ENCODE measurements around the gene ASTL.

Gene ASTL

GRCh38 chr2:96122391-96122790, 15.9 kb downstream of the ASTL start:
- H3K27ac ChIP-seq, result no peak overlapping the region
- TF ChIP-seq ZFX (IDR thresholded peaks at IDR 0.05; ENCODE audit: borderline replicate concordance), result no peak

- no peak for TF ChIP-seq CTCF (IDR thresholded peaks at IDR 0.05)
- TF ChIP-seq ZFX (IDR thresholded peaks at IDR 0.05; ENCODE audit: borderline replicate concordance), result no peak
These were observed 16.9 kb downstream of the ASTL start for GRCh38 chr2:96121414-96121813.

GRCh38 chr2:96120991-96121390, 17.3 kb downstream of the ASTL start:
- no peak overlapping the region for H3K27ac ChIP-seq
- no peak for TF ChIP-seq CTCF (IDR thresholded peaks at IDR 0.05)
- TF ChIP-seq ZFX (IDR thresholded peaks at IDR 0.05; ENCODE audit: borderline replicate concordance), result no peak

More at GRCh38 chr2:96121414-96121813, 16.9 kb downstream of the ASTL start:
- H3K27ac ChIP-seq, result no peak overlapping the region

- no peak for TF ChIP-seq CTCF (IDR thresholded peaks at IDR 0.05)
- TF ChIP-seq ZFX (IDR thresholded peaks at IDR 0.05; ENCODE audit: borderline replicate concordance), result no peak
- H3K27ac ChIP-seq, result no peak overlapping the region
These were observed 18.1 kb downstream of the ASTL start for GRCh38 chr2:96120091-96120720.

GRCh38 chr2:96119389-96119751, 18.9 kb downstream of the ASTL start:
- no peak overlapping the region for H3K27ac ChIP-seq
- TF ChIP-seq CTCF (IDR thresholded peaks at IDR 0.05) (no peak), ZFX (IDR thresholded peaks at IDR 0.05; ENCODE audit: borderline replicate concordance) (no peak)

- no peak overlapping the region for H3K27ac ChIP-seq
- TF ChIP-seq ZFX (IDR thresholded peaks at IDR 0.05; ENCODE audit: borderline replicate concordance), result no peak
- no peak for TF ChIP-seq CTCF (IDR thresholded peaks at IDR 0.05)
These were observed 19.5 kb downstream of the ASTL start for GRCh38 chr2:96118698-96119388.

- no peak overlapping the region for H3K27ac ChIP-seq
These were observed 20.4 kb downstream of the ASTL start for GRCh38 chr2:96117701-96118588.

More at GRCh38 chr2:96117701-96118588, 20.4 kb downstream of the ASTL start:
- TF ChIP-seq CTCF (IDR thresholded peaks at IDR 0.05) (no peak), ZFX (IDR thresholded peaks at IDR 0.05; ENCODE audit: borderline replicate concordance) (no peak)
